ENCODE results near the gene SAMSN1. TPM values are rescaled to one million over a fixed set of nuclear protein-coding genes. Genes with fewer than 3 reads are reported as not detected.

SAMSN1 gene
- total RNA-seq, 1 donor from 2014 or later = not detected

DNA sequence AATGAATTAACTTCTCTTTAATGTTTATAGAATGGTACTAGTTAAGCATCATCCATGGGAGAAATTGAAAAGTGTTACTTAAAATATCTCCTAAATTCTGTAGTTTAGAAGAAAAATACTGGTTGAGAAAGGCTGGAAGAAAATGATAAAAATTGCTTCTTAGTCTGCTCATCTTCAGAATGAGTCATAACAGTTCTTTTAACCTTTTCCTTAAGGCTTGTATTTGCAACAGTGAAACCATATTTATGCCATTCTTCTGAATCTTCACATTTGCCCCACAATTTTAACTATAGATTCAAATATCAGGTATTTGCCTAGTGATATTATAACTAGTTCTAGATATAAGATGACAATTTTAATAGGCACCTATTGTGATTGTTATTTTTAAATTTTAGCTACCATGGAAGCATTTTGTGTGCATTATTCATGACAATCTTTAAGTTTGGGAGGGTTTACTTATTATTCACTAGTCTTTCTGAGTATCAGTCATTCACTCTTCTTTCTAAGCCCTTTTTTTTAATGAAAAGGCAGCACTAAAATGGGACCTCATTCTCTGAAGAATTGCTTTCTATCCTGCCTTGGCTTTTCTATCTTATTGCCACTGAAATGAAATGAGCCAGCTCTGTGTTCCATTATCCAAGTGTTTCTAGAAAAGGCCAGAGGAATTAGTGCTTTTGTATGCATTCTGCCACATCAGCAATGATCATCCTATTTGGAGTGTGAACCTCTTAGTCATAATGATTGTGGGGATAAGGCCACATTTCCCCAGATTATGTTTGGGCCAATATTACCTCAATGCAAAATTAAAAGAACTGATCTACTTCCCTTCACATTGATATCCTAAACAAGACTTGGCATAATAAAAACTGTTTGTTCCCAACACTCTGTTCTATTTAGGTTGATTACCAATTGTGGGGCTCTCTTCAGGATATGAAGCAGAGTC is 58.4 kb downstream of the SAMSN1 start:
- no peak for DNase-seq (ENCODE audit: low read depth)

DNA sequence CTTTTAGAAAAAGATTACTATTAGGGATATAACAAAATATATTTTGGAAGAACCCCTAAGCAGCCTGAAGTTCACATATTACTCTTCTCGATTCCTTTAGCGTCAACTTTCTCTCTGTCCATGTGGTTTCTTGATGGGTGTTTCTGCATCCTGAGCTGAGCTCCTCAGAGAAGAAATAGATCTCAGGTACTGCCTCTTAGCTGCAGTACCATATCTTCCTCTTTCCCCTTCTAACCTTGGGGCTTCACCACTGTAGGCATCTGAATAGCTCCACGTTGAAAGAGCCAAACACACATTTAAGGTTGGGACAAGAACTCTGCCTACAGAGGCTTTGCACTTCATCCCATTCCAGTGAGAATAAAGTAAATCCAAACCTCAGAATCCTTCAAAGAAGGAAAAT is 59.2 kb downstream of the SAMSN1 start:
- no peak for DNase-seq (ENCODE audit: low read depth)

DNA sequence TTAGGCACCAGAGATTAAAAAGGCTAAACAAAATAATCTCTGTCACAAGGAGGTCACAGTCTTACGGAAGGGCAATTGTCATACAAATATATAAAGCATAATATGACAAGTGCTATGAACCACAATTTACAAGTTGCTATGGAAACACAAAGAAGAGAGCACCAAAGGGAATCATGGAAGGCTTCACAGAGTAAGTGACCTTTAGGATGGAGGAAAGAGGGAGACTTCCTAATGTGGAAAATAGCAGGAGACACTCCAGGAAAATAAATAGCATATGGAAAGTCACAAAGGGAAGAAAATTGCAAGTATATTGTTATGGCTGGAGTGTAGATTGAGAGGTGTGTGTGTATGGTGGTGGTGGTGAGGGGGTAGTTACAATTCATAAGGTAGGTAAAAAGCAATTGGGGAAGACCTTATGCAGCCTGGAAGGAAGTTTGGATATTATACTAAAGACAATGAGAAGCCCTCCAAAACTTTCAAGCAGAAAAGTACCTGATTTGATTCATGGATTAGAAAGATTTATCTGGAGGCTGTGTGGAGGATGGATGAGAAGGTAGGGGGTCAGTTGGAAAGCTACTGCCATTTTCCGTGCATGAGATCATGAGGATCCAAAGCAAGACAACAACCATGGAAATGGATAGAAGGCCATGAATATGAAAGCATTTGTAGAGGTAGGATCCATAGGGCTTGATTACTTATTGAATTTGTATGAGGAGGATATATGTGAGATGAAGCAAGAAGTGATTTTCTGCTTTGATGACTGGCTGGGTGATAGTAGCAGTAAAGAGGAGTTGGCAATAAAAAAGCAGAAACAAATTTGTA is 61.7 kb downstream of the SAMSN1 start:
- DNase-seq (ENCODE audit: low read depth) = no peak

DNA sequence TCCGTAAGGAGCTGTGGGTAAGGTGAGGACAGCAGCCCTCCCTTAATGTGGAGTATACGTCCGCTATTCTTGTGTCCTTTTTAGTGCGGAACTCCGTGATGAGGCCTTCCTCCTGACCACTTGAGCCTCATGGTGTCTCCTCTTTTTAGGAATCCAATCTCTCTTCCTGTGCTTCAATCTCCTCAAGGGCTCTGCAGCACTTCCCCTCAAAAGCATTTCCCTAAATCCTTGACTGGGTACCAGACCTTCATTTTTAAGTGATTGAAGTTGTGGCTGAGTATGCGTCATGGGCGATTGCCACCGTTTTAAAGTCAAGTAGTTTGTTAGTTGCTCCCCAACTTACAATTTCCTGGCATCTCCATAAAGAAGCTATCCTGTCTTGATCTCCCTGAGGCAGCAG is 62.8 kb downstream of the SAMSN1 start:
- DNase-seq (ENCODE audit: low read depth) = no peak

DNA sequence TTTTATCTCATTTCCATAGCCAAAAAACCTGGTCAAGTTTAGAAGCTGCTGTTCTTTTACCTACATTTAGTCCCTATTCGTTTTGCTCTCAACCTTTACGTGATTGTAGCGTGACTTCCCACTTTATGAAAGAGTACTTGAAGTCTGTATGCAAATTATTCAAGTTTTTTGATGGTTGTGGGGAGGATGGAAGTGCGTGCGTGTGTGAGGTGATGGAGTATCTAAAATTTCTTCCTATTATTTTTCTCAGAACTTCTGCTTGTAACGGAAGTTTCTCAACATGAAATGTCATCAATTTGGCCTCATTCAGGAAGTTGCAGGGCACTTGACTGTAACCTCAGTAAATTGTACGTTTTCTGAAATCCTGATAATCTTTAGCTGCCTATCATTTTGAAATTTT is 64.0 kb downstream of the SAMSN1 start:
- DNase-seq (ENCODE audit: low read depth) = no peak

DNA sequence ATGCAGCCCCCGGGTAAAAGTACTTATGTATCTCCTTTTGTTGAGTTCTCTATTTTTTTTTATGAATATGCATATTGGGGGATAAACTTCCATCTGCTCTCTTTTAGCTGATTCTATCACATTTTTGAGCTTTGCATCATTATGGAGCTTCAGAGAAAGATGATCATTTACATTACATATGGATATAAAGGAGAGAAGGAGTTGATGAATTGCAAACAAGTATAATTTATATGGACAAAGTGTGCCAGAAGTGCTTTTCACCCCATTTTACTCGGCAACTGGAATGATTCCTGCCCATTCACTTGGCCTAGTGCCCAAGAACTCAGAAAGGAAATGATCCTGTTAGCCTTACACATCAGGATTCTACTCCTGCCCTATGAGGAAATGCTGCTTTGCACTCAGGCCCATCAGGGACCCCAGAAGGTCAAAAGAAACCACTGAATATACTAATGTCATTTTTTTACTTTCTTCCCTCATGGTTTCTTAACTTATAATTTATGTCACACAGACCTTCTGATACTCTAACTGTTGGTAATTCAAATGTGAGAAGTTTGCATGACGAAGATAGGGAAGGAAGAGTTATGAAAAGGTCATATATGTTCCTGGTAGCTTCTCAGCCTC is 65.6 kb downstream of the SAMSN1 start:
- no peak for DNase-seq (ENCODE audit: low read depth)

DNA sequence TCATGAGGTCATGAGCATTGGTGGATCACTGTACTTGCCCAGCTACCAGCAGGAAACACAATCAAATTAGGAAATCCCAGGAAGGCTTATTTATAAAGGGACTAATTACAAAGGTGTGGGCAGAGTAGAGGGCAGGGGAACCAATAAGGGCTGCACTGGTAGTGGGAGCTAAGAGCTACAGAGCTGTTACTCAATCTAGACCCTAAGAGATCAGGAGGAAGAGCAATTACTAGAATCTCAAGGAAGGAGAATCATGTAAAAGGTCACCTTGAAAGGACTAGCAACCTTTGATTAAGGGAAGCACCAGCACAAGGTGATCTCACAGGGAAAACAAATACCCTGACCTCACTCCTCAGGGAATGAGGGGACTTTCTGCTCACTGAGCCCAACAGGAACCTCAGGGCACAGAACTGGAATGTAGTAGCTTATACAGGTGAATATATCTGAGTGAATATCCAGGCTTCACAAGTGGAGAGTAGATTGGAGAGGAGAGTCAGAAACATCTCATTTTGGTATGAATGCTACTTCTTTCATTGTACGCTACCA is 66.8 kb downstream of the SAMSN1 start:
- no peak for DNase-seq (ENCODE audit: low read depth)

DNA sequence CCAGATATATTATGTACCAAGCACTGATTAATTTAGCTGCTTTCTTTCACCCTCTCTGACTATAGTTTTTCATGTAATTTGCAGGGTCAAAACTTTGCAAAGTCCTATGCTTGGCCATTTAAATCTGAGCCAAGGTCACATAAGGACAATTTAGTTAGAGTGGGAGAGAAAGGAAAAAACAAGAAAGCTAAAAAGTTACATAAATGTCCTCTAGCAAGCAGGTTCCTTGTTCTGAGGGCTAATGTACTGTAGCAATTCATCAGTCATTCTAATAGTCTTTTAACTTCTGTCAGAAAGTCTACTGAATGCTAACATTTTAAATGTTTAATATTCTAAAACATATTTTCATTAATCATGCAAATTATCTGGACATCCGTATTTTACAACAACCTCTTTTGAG is 68.3 kb downstream of the SAMSN1 start:
- DNase-seq (ENCODE audit: low read depth) = no peak

DNA sequence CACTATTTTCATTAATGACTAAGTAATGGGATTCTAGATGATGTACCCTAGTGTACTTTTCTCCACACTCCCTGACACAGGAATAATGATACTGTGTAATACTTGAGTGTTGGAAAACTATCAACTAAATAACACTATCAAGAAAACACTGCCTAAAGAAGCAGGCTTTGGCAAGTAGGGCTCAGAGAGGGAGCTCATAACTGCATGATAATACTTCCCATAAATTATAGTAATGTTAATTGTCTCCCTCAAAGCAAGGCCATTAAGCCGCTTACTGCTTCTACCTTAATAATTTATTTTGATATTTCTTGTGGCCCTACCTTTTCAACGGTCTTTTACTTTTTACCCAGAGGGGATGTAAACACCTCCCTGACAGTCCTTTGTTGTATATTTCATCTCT is 69.0 kb downstream of the SAMSN1 start:
- no peak for DNase-seq (ENCODE audit: low read depth)

DNA sequence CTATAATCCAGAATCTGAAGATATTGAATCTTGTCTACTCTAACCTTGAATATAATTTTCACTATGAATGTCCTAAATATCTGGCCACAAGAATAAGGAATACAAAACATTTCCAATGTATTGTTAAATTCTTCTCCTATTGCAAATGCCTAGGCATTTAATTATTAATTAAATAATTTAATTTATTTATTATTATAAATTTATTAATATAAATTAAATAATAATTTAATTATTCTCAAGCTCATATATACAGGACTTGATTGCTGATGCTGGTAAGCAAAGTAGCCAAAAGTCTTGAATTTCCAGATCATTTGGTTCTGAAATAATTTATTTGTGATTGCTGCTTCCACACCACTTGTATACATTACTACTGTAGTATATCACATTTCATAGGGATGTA is 71.1 kb downstream of the SAMSN1 start:
- DNase-seq (ENCODE audit: low read depth) = no peak

DNA sequence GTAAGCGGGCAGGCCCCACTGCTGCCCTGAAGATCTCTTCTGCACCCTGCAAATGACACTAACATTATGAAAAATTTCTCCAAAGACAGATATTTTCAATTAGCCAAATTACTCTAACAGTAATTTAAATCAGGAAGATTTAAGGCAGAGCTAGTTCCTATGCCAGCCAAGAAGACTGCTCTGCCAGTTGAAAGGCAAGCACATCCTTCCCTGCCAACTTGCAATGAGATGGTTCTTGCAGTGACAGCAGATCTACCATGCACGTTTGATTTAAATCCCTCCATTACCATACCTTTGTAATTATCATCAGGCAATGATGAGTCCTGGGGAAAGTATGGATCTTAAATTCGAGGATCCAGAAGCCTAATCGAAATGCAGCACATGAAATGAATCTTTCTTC is 76.5 kb downstream of the SAMSN1 start:
- no peak for DNase-seq (ENCODE audit: low read depth)

DNA sequence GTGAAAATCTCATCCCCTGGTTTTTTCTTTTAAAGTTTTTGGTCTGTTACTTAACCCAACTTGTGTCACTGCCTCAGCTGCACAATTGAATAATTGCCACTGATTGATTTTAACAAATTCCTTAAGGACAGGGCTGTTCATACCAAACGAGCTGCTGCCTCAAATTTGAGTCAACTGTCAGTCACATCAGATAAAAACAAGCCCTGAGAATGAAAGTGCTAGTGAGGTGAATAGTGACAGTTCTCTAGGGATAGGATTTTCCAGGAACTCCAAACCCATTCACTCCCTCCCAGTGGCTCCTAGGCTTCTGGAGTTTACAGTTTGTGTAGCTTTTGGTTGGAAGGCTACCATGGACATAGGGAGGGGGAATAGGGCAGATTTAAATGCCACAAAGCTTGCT is 79.4 kb downstream of the SAMSN1 start:
- no peak for DNase-seq (ENCODE audit: low read depth)

DNA sequence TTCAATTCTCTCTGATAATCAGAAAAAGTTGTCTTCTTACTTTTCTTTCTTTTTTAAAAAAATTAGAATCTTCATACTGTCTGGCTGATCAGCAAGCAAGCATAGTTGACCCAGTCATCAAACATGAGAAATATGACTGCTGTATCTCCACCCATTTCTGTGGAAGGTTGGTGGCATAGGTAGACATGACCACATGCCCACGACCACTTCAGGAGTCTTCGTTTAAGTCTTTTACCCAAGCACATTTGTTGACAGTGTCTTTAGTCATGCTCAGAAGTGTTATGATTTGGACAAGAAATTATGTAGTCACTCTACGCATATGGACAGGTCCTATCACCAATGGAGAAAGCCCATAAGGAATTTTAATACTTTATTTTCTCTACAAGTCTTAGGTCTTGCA is 88.4 kb downstream of the SAMSN1 start:
- no peak for DNase-seq (ENCODE audit: low read depth)

DNA sequence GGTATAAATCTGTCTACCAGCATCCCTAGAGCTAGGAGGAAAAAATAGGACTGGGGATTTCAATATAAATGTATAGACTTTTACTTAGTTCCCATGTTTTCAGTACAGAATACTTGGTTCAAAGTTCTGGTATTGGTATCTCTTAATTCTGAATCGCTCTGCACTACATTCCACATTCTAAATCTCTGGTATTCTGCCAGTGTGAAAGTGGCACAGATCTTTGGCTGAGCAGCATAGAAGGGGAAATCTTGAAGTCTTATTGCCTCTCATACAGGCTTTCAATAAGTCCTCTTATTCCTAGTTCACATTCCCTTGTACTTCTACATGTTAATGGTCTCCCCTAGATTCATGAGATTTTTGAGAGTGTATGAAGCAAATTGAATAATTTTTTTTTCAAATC is 89.2 kb downstream of the SAMSN1 start:
- DNase-seq (ENCODE audit: low read depth) = no peak

DNA sequence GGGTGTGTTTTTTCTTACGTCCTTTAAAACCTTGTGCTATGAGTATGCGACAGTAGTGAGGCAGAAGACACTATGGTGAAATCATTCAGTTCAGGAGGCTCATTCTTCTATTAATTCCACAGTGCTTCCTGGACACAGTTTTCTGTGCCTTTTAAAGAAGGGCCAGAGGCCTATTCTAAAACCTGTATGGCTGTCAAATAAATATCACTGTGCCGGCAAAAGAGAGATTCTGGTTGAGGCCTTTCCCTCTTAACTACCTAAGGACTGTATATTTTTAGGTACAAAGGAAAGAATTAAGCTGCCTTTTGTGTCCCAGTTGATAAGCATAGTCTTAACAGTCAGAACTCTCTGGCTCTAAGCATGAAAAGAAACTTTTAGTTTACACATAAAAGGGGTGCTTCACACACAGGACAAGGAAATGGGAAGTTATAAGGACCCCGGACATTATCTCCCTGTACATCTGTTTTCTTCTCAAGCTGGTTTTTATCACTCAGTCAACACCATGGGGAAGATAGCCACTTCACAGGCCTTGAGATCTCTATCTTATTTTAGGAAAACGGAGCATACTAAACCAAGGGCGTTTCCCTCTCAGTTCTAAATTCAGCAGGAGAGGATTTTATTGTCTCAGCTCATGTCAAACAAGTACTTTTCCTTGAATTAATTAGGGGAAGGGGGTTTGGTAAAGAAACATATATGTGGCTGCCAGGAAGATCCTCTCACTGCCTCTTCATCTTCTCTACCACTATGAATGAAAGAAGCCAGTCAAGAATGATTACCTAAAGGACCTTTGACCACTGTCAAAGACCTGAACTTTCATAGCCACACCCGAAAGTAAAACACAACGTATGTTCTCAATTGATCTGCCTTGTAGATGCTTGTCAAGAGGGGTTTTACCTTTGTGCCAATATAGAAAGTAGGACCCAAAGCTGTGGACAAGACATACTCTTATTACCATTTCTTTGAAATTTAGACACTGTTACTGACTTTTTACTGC is 91.8 kb downstream of the SAMSN1 start:
- DNase-seq (ENCODE audit: low read depth) = no peak

DNA sequence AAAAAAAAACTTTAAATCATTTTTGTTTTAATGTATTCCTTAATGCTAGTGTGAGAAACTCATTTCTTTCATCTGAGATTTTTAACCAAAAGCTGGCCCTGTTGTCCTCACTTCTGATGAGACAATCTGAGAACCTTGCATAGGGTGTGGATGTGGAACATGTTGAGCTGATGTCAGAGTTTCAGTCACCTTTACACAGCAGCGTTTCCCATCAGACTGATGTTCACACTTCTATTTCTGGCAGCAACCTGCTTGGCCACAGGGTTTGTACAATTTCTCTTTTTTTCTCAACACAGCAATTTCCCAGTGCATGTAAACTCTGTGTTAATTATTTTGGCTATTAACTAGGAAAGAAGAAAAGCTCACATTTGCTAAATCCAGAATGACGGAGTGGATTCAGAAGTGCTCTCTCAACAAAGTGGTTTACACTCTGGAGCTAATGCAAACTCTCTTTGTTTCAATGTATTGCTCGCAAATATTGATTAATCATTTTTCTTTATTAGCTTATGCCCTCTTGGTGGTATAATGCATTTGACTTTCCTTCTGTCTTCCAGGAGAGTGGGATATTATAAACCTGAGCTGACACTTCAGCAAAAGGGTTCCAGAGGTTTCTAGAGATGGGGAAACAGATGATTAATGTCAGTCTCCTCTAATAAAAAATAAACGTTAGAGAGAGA is 92.6 kb downstream of the SAMSN1 start:
- DNase-seq (ENCODE audit: low read depth) = no peak

DNA sequence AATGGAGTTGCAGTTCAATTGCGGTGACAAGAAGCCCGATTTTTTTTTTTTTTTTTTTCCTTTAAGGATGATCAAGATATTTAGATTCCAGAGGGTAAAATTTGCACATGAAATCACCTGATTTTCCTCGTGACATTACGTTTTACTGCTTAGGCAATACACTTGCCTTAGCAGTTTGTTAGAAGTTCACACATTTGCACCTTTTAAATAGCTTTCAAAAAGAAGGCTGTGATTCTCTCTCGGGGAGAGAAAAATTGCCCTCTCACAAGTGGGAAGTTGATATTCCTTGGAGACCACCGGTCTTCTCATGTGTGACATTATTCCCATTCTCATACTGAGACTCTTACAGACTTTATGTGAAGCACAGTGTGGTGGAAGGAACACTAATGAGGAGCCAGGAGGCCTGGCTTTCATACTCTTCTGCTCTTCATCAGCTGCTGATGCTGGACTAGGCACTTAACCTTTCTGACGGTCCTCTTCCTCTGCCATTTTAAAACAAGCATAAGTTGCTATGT is 93.3 kb downstream of the SAMSN1 start:
- no peak for DNase-seq (ENCODE audit: low read depth)

DNA sequence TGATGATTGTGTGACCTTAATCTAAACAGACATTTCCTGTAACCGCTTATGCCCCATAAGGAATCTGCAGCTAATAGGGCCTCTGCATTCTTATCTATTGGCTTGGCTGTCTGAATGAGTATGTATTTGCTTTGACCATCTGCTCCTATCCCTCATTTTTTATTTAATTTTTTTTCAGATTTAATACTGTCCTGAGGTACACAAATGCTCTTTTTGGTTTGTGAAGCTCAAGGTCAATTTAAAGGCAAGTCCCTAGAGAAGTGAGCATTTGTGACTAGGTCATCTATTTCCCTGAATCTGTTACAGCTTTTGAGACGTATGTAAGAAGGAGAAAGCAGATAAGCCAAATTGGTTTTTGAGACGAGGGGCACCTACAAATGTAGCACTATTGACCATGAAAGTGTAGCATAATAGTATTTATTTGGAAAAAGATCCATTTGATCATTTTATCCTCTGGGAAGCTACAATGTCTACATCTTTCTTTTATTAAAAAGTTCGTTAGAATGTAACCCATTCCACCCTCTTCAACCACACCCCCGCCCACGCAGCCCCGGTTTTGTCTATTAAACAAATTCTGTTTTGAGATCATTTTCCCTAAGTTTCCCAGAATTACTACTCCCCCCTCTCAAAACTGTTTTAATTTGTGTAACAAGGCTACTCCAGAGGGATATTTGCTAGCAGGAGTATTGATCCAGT is 93.9 kb downstream of the SAMSN1 start:
- no peak for DNase-seq (ENCODE audit: low read depth)

DNA sequence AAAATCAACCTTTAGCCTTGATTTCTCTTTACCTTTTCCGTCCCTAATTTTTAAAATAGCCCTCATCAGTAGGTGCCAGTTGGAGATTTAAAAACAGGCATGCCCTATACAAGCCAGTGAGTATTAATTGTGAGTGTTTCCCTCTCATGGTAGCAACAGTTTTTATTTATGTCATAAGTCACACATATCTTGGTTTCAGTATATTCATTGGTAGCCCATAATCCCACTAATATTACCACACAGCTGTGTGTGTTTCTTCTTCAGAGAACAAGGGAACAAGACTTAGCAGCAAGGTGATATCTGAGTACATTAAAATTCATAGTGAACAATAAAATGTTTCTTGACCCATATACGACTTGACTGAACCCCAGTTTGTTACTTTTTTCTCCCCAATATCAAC is 94.6 kb downstream of the SAMSN1 start:
- no peak for DNase-seq (ENCODE audit: low read depth)

All from myocyte (in vitro differentiated cells).